Endothelial cell of umbilical vein (primary cell): Measurements from ENCODE around the gene TSPAN15. TPM values are rescaled to one million over a fixed set of nuclear protein-coding genes. Genes with fewer than 3 reads are reported as not detected.

ENCODE experiments used
- BruUV-seq: library from RNA; stranded (reverse); fragments of 400-500 nt; replicated peaks from 2 replicates; lab custom pipeline; 2021; lab: Mats Ljungman, UMichigan
- CTCF ChIA-PET: fragments of 300-600, 350-600 bp; sonication (Branson Sonifier 250); formaldehyde crosslinking; loops from one replicate; lab custom pipeline; 2021; ENCODE audit warnings: antibody characterized with exemption, inconsistent platforms; lab: Charles Lee
- POLR2A ChIA-PET: fragments of 300-600, 350-600 bp; sonication (Branson Sonifier 250); formaldehyde crosslinking; loops from one replicate; lab custom pipeline; 2021; ENCODE audit warnings: antibody characterized with exemption, inconsistent platforms; lab: Charles Lee
- DNase-seq: peaks from one replicate; pipeline ENCODE4 v3.0.0-alpha.2; 2011; ENCODE audit warnings: low read depth, low spot score
- FAIRE-seq: peaks from 2 replicates; lab custom pipeline; 2011; peaks lifted over from hg19 to GRCh38; lab: Jason Lieb, UNC
- H2AFZ ChIP-seq: 2 replicates; pipeline ENCODE4 v1.6.0; 2012; ENCODE audit warnings: low read depth, low read length, control low read depth, inconsistent platforms
- H3K27ac ChIP-seq: 2 replicates; pipeline ENCODE4 v1.5.1; 2011; ENCODE audit warnings: low read depth, mild to moderate bottlenecking, control low read depth, low read length, moderate library complexity; ENCODE audit not compliant: insufficient read depth
- H3K27me3 ChIP-seq, 2 experiments: 2 replicates each; pipeline versions ENCODE4 v1.6.0 to v1.6.1; 2011; ENCODE audit warnings: low read length in 2 of 2, mixed read lengths in 1 of 2; ENCODE audit not compliant: control insufficient read depth in 2 of 2, insufficient read depth in 2 of 2
- H3K36me3 ChIP-seq, 2 experiments: 2 replicates in 1 of 2; 3 replicates in 1 of 2; pipeline ENCODE4 v1.5.1; 2011; ENCODE audit warnings: low read length in 2 of 2, mild to moderate bottlenecking in 1 of 2, moderate library complexity in 1 of 2; ENCODE audit not compliant: control insufficient read depth in 2 of 2, insufficient read depth in 2 of 2; ENCODE audit errors: extremely low read depth in 1 of 2
- H3K4me1 ChIP-seq: 3 replicates; pipeline ENCODE4 v1.5.1; 2011; ENCODE audit warnings: mild to moderate bottlenecking, low read length; ENCODE audit not compliant: control insufficient read depth, insufficient read depth; ENCODE audit errors: extremely low read depth
- H3K4me2 ChIP-seq: 2 replicates; pipeline ENCODE4 v1.6.1; 2011; ENCODE audit warnings: low read length, control low read depth, mixed read lengths; ENCODE audit not compliant: insufficient read depth
- H3K4me3 ChIP-seq, 3 experiments: fragments of 200-600 bp in 1 of 3; sonication (generic), shearing (Covaris generic) in 1 of 3; replicated peaks in 1 of 3; 2 replicates each; pipeline ENCODE4 v1.5.1; 2011 to 2016; ENCODE audit warnings: control low read depth in 3 of 3, low read length in 3 of 3, mild to moderate bottlenecking in 2 of 3, inconsistent platforms in 1 of 3, low read depth in 1 of 3, moderate library complexity in 1 of 3; ENCODE audit not compliant: insufficient read depth in 1 of 3
- H3K79me2 ChIP-seq: 2 replicates; pipeline ENCODE4 v1.6.0; 2012; ENCODE audit warnings: low read length, inconsistent platforms; ENCODE audit not compliant: control insufficient read depth, insufficient read depth
- H3K9ac ChIP-seq: replicated peaks from 2 replicates; pipeline ENCODE3; 2011; ENCODE audit warnings: low read length, control low read depth; ENCODE audit not compliant: insufficient read depth; ENCODE audit errors: extremely low read depth
- H3K9me1 ChIP-seq: replicated peaks from 3 replicates; pipeline ENCODE4 v1.6.0; 2011; ENCODE audit warnings: mild to moderate bottlenecking, low read length; ENCODE audit not compliant: control insufficient read depth, insufficient read depth; ENCODE audit errors: extremely low read depth
- H3K9me3 ChIP-seq: replicated peaks from 2 replicates; pipeline ENCODE4 v1.5.1; 2012; ENCODE audit warnings: low read length, inconsistent platforms; ENCODE audit not compliant: control insufficient read depth, insufficient read depth
- H4K20me1 ChIP-seq: replicated peaks from 2 replicates; pipeline ENCODE3; 2011; ENCODE audit warnings: mild to moderate bottlenecking, low read length; ENCODE audit not compliant: control insufficient read depth, insufficient read depth; ENCODE audit errors: extremely low read depth
- CTCF ChIP-seq, 2 donors: IDR thresholded peaks; 1 replicate in 1 of 2; 2 replicates in 1 of 2; pipeline ENCODE4 v1.5.1; 2011; ENCODE audit warnings: low read length in 2 of 2, mild to moderate bottlenecking in 2 of 2, moderate library complexity in 2 of 2, control low read depth in 1 of 2, inconsistent platforms in 1 of 2, low read depth in 1 of 2; ENCODE audit not compliant: insufficient read depth in 1 of 2; ENCODE audit errors: extremely low read depth in 1 of 2
- EZH2 ChIP-seq: IDR thresholded peaks from 2 replicates; pipeline ENCODE4 v1.6.1; 2012; ENCODE audit warnings: borderline replicate concordance, low read depth, mild to moderate bottlenecking, moderate library complexity, low read length, inconsistent platforms; ENCODE audit not compliant: severe bottlenecking
- FOS ChIP-seq: IDR thresholded peaks from 2 replicates; pipeline ENCODE4 v1.6.1; 2011; ENCODE audit warnings: mild to moderate bottlenecking, low read length, moderate library complexity, borderline replicate concordance; ENCODE audit not compliant: insufficient read depth
- GATA2 ChIP-seq: IDR thresholded peaks from 2 replicates; pipeline ENCODE4 v1.7.0; 2011; ENCODE audit warnings: low read depth, mild to moderate bottlenecking, moderate library complexity, mixed read lengths, low read length; ENCODE audit not compliant: insufficient read length, insufficient read depth
- JUN ChIP-seq: IDR thresholded peaks from 2 replicates; pipeline ENCODE4 v1.6.1; 2011; ENCODE audit warnings: borderline replicate concordance, low read depth; ENCODE audit not compliant: insufficient read length, insufficient read depth
- MAX ChIP-seq: IDR thresholded peaks from 2 replicates; pipeline ENCODE4 v1.6.1; 2011; ENCODE audit not compliant: insufficient read depth, insufficient read length
- MYC ChIP-seq: IDR thresholded peaks from one replicate; pipeline ENCODE4 v1.6.1; 2011; ENCODE audit warnings: mild to moderate bottlenecking, low read depth, low read length
- POLR2A ChIP-seq: IDR thresholded peaks from 2 replicates; pipeline ENCODE4 v1.6.1; 2012; ENCODE audit warnings: low read depth, mild to moderate bottlenecking, control low read depth, low read length
- POLR2AphosphoS5 ChIP-seq: IDR thresholded peaks from 2 replicates; pipeline ENCODE4 v1.6.1; 2012; ENCODE audit warnings: low read depth, mild to moderate bottlenecking, control low read depth, low read length, moderate library complexity; ENCODE audit not compliant: insufficient read depth
- dilution Hi-C: fragments of 300-500 bp; cut with MboI; formaldehyde crosslinking; loops from one replicate; pipeline ENCODE4 v1.15.0; 2019; ENCODE audit warnings: low sequenced_read_pairs; ENCODE audit not compliant: extremely low pct_ligation_motif_present
- intact Hi-C: fragments of 100-400 bp; cut with micrococcal nuclease; formaldehyde crosslinking; loops from one replicate; pipeline ENCODE4 v1.10.0; 2022
- polyA plus RNA-seq, 4 experiments: library from polyadenylated mRNA; depleted of rRNA in 3 of 4; stranded (reverse) in 3 of 4; unstranded in 1 of 4; fragments of >200 nt; gene quantifications; 2 replicates each; pipeline versions ENCODE4 v1.2.1 to v1.2.3, GENCODE V29; 2011 to 2012; ENCODE audit warnings: missing spikeins in 1 of 4
- total RNA-seq: library from RNA; stranded (reverse); gene quantifications from 2 replicates; pipeline ENCODE4 v1.2.3, GENCODE V29; 2021

The TSPAN15 gene
- total and polyA plus RNA-seq, 2 donors (not counting 3 experiments of a cell fraction or from before 2014, with no cell fraction given): 78.4 to 189 TPM

GRCh38 chr10:69502589-69502988 is 51.3 kb downstream of the TSPAN15 start:
- no peak overlapping the region for H3K4me3 ChIP-seq
- POLR2A ChIA-PET: no interaction called here
- intact Hi-C loops: no loop called here
- dilution Hi-C loops: no loop called here
- no peaks in the 10 kb centered on the region for H4K20me1 ChIP-seq
- no peak overlapping the region for H3K27ac ChIP-seq
- FAIRE-seq (no peak), DNase-seq (no peak)
- H3K4me2 ChIP-seq: no peak overlapping the region
- H2AFZ ChIP-seq: no peak overlapping the region
- H3K9ac ChIP-seq: no peak overlapping the region
- no peaks in the 10 kb centered on the region for H3K9me1 ChIP-seq
- H3K36me3 ChIP-seq: peaks cover 0 to 9% of the 10 kb centered on the region in 2 experiments
- TF ChIP-seq POLR2AphosphoS5: no peak
- TF ChIP-seq FOS: no peak
- no peak for TF ChIP-seq JUN
- no peak for TF ChIP-seq POLR2A
- no peak for TF ChIP-seq GATA2
- no peak for TF ChIP-seq MAX
- TF ChIP-seq EZH2: no peak
- no peak for TF ChIP-seq CTCF (IDR thresholded peaks at IDR 0.05; ENCODE audit: extremely low read depth in 1 of 2, insufficient read depth in 1 of 2, low read depth in 1 of 2, low read length in 2 of 2)
- no peak for TF ChIP-seq MYC
- H3K4me1 ChIP-seq: peaks cover 18% of the 10 kb centered on the region
- H3K27me3 ChIP-seq: no peaks in the 10 kb centered on the region
- no peaks in the 10 kb centered on the region for H3K9me3 ChIP-seq
- BruUV-seq: no TSS peak
- no peaks in the 10 kb centered on the region for H3K79me2 ChIP-seq
- CTCF ChIA-PET: interaction anchor here (0.9 to 1.2 kb wide), 2 partner anchors 13 to 95 kb away, joined by 3 to 5 read pairs; no protein-coding TSS in a partner anchor
